ENCODE results near the gene MYZAP. TPM values are rescaled to one million over a fixed set of nuclear protein-coding genes. Genes with fewer than 3 reads are reported as not detected.
A peak's percentile ranks its signal among the peaks of the same experiment; 100 is the strongest.

The MYZAP gene
- total and polyA plus RNA-seq, 9 of the 15 experiments (the other 6 are each of a cell fraction or from before 2014, with no cell fraction given), result 0.03 TPM; not detected in 8

- peak; percentile 57 for ATAC-seq
- H3K27ac ChIP-seq (ENCODE audit: extremely low read depth, low read depth, low read length), result no peak overlapping the region
- no peak for DNase-seq (ENCODE audit: extremely low read depth in 1 of 4, low spot score in 3 of 4)
- BruUV-seq (replicated peaks), result no TSS peak
- no peak overlapping the region for H3K4me2 ChIP-seq (ENCODE audit: insufficient read depth, low read length)
- H4K20me1 ChIP-seq (replicated peaks; ENCODE audit: control insufficient read depth, insufficient read depth, low read length), result no peaks in the 10 kb centered on the region
- no peak overlapping the region for H3K4me3 ChIP-seq
- peak in 1 of 3 experiments; percentile 24 for TF ChIP-seq YY1 (IDR thresholded peaks at IDR 0.05; ENCODE audit: borderline replicate concordance in 1 of 3, control insufficient read depth in 1 of 3, extremely low read depth in 1 of 3, insufficient read depth in 3 of 3, insufficient read length in 1 of 3, insufficient replicate concordance in 2 of 3, low read depth in 1 of 3, low read length in 2 of 3)
- TF ChIP-seq CTCF (IDR thresholded peaks at IDR 0.05 in 2 of 3, conservative IDR thresholded peaks at IDR 0.05 in 1 of 3; ENCODE audit: insufficient read depth in 2 of 3, low read depth in 1 of 3, low read length in 3 of 3), result peak in 2 of 3 experiments; percentile 8 to 10; a peak in 1 of 6 replicates
- no peak for TF ChIP-seq BRCA1 (IDR thresholded peaks at IDR 0.05)
- TF ChIP-seq BRCA1 (CRISPR knock-in tag; IDR thresholded peaks at IDR 0.05), result no peak
- no peak for TF ChIP-seq CBX3 (IDR thresholded peaks at IDR 0.05; ENCODE audit: borderline replicate concordance in 1 of 2, low read length in 2 of 2)
- TF ChIP-seq POLR3A (IDR thresholded peaks at IDR 0.05; ENCODE audit: borderline replicate concordance, extremely low read depth, insufficient read depth, insufficient read length), result no peak
- TF ChIP-seq CREB3L1 (IDR thresholded peaks at IDR 0.05; ENCODE audit: borderline replicate concordance, low read depth), result no peak
- no peak for TF ChIP-seq ZFP36 (IDR thresholded peaks at IDR 0.05; ENCODE audit: low read depth, low read length, partially characterized antibody)
- no peak for TF ChIP-seq FOXO4 (CRISPR knock-in tag; IDR thresholded peaks at IDR 0.05)
- no peak for TF ChIP-seq VEZF1 (CRISPR knock-in tag; IDR thresholded peaks at IDR 0.05)
- TF ChIP-seq PATZ1 (CRISPR knock-in tag; IDR thresholded peaks at IDR 0.05; ENCODE audit: borderline replicate concordance), result no peak
- ChIA-PET POLR2A (no interaction called here), CTCF (ENCODE audit: low intra/inter-chr PET ratio) (no interaction called here)
- H3K36me3 ChIP-seq (ENCODE audit: control insufficient read depth, insufficient read depth, low read length), result no peaks in the 10 kb centered on the region
- in situ Hi-C loops (cut with MboI), result no loop called here
- H3K4me1 ChIP-seq (replicated peaks in 1 of 2; ENCODE audit: control insufficient read depth in 2 of 2, insufficient read depth in 2 of 2, low read length in 2 of 2), result no peaks in the 10 kb centered on the region
- H3K9ac ChIP-seq (ENCODE audit: insufficient read depth in 1 of 2, low read depth in 2 of 2, low read length in 2 of 2), result no peak overlapping the region
- FAIRE-seq, result peak; percentile 40
- H3K9me3 ChIP-seq (replicated peaks; ENCODE audit: control insufficient read depth, insufficient read depth, low read depth, low read length), result no peaks in the 10 kb centered on the region
- no peaks in the 10 kb centered on the region for H3K9me1 ChIP-seq (ENCODE audit: control insufficient read depth, insufficient read depth, low read length)
- WGBS (ENCODE audit: insufficient coverage, low coverage, missing lambda C conversion rate), result 2% methylated on average over 5 of the region's 5 CpGs
- H3K79me2 ChIP-seq (ENCODE audit: control insufficient read depth, insufficient read depth, low read length), result no peaks in the 10 kb centered on the region
- peaks cover 0 to 19% of the 10 kb centered on the region in 2 experiments; a peak in 3 of 5 replicates for H3K27me3 ChIP-seq (ENCODE audit: control insufficient read depth in 2 of 2, insufficient read depth in 2 of 2, low read length in 2 of 2)
- no peak overlapping the region for H2AFZ ChIP-seq (ENCODE audit: low read depth, low read length)
- intact Hi-C loops (cut with micrococcal nuclease), result no loop called here
Observed at GRCh38 chr15:57580866-57581265, 10.8 kb upstream of the MYZAP start.
